ENCODE measurements around the gene WWC2.
"Not testable (repeated sequence)": the region's sequence is repeated elsewhere in the genome, so short reads cannot be mapped to it uniquely, and the experiment has no call there.

Gene WWC2

DNA sequence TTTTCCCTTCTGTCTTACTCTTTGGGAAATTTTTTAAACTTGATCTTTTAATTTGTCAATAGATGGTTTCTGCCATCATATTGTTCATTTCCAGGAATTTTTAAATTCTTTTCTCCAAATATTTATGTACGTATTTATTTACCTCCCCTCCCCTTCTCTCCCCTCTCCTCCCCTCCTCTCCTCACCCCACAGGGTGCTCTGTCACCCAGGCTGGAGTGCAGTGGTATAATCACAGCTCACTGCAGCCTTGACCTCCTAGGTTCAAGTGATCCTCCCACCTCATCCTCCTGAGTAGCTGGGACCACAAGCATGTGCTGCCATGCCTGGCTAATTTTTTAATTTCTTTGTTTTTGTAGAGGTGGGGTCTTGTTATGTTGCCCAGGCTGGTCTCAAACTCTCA lies 73.8 kb downstream of the WWC2 start:
- DNase-seq (ENCODE audit: low spot score): no peak

DNA sequence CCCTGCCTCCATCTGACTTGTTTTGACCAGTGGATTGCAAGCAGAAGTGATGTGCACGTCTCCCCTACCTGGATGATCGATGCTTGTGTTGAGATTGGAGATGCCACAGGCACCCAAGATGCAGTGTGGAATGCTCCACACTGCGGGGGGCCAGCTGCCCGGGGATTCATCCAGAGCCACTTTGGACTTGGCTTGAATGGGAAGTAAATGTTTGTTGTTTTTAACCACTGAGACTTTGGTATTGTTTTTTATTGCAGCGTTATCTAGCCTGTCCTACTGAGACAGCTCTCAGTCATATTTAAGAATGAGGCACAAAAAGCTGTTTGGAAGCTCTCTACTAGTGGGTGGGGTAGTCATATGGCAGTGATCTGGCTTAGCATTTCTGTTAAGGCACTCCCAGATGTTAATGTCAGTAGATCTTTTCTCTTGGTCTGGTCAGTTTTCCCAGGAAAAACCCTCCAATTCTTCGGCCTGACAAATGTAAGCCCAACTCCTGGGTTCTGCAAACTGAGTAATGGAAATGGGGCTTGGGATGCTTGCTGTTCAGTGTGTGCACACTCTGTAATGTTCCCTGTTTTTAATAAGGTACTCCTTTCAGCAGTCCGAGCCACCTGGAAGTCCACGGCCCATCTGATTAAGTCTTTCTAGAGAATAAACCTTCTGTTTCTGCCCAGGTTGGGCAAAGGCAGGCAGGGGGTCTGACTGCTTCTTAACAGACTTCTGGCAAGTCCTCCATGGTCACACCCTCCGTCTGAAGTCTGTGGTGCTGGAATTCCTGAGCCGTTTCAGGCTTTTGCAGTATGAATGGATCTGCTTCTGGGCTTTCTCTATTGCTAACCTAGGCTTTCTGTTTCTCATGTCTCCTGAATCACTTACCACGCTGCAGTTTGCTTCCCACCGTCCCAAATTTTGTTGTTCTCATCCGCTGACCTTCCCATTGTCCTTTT lies 74.8 kb downstream of the WWC2 start:
- DNase-seq (ENCODE audit: low spot score): no peak

DNA sequence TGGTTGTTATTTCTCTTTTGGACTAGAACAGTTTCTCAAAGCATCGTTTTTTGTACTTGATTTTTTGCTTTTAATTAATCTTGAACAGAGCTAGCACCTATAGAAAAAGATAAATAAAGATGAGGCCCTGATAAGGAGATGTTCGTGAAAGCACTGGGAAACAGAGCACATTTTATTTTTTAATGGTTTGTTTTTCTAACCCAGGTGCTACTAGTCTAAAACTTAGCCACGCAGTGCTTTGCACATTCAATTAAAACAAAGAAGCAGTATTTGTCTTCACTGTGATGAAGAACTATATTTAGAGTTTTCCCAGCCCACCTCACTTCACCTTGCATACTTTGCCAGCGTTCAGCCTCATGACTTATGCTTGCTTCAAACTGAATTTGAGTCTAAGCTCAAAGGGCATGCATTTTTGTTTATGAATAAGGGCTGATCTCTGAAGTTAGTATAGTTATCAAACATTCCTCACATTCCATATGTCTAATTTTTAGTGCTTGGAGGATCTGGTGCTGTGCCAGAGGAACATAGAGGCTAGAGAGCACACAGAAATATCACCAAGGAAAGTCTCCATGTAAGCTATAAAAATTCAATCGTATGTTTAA lies 76.7 kb downstream of the WWC2 start:
- DNase-seq (ENCODE audit: low spot score): peak; percentile 43

DNA sequence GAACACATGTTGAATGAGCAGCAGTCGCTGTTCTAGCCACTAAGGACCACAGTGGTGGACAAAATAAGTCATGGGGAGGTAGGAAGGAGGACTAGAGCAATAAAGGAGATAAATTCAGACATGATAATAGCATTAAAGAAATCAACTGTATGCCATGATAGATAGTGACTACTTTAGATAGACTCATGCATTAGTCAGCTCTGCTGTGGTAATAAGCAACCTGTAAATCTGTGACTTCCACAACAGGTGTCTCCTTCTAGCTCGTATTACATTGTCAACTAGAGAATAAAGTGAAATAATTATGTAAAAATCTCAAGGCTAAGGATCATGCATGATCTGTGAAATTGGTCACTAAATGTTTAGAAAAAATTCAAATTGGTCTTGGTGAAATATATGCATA lies 77.9 kb downstream of the WWC2 start:
- peak; percentile 64 for DNase-seq (ENCODE audit: low spot score)

DNA sequence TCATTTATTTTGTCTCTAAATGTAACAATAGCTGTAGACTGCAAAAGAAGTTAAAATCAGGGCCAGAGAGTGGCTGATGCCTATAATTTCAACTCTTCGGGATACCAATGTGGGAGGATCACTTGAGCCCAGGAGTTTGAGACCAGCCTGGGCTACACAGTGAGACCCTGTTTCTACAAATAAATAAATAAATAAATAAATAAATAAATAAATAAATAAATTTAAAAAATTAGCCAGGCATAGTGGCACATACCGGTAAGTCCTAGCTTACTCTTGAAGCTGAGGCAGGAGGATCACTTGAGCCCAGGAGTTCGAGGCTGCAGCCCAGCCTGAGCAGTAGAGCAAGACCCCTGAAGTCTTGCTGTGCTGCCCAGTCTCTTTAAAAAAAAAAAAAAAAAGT lies 79.1 kb downstream of the WWC2 start:
- no peak for DNase-seq (ENCODE audit: low spot score)

DNA sequence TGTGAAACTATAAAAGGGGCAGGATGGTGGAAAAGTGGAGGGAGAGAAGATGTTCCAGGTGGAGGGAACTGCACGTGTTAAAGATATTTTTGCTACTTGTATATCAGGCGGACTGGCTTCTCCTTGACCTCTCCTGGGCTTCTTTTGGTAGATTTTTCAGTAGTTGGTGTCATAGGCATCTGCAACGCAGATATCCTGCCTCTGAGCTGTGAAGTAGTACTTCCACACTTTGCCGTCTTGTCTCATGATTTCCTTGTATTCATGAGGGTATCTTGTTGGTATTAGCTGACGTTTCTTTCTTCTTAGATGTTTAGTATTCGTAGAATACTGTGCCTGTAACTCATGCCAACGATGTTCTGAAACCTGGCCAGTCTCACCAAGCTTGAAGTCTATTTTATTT lies 81.0 kb downstream of the WWC2 start:
- no peak for DNase-seq (ENCODE audit: low spot score)

DNA sequence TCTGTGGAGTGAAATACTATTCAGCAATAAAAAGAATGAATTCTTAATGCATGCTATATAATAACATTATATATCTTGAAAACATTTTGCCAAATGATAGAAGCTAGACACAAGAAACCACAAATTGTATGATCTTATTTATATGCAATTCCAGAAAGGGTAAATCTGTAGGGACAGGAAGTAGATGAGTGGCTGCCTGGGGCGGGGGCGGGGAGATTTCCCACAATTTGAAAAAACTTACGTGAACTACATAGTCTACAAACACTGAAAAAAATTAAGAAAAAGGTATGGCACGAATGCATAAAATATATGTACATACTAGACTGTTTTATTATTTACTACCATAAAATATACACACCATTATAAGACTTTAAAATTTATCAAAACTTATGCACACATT lies 81.6 kb downstream of the WWC2 start:
- no peak for DNase-seq (ENCODE audit: low spot score)

DNA sequence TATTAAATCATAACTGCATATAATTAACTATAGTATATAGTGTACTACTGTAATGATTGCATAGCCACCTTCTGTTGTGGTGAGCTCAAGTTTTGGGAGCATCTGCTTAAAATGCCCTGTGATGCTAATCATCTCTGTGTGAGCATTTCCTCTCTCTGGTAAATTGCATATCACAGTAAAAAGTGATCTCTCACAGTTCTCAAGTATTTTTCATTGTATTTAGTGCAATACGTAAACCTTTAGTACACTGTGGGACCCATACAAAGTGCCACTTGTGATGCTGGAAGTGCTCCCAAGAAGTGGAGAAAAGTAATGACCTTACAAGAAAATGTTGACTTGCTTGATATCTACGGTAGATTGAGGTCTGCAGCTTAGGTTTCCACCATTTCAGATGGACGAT lies 82.0 kb downstream of the WWC2 start:
- no peak for DNase-seq (ENCODE audit: low spot score)

DNA sequence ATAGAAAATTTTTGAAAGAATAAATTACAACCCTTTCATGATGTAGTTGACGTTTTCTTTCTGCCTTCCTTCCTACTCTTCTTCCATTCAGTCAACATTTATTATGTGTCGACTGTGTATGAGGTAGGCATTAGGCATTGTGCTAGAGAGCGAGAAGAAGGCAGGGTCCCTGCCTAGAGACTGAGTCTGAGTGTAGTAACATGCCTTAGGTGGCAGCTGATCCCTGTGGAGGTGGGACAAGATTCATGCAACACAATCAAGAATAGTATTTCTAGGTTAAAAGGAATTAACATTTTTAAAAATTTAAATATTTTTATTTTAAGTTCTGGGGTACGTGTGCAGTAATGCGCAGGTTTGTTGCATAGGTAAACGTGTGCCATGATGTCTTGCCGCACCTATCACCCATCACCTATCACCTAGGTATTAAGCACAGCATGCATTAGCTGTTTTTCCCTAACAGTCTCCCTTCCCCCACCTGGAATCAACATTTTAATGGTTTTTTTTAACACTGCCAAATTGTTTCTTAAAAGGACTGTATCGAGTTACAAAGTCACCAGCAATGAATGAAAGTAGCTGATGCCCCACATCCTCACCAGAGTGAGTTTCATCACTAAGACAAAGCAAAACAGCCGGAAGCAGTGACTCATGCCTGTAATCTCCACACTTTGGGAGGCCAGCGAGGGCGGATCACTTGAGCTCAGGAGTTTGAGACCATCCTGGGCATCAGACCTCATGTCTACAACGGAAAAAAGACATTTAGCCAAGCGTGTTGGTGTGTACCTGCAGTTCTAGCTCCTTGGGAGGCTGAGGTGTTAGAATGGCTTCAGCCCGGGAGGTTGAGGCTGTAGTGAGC lies 84.0 kb downstream of the WWC2 start:
- peak; percentile 84 for DNase-seq (ENCODE audit: low spot score)

DNA sequence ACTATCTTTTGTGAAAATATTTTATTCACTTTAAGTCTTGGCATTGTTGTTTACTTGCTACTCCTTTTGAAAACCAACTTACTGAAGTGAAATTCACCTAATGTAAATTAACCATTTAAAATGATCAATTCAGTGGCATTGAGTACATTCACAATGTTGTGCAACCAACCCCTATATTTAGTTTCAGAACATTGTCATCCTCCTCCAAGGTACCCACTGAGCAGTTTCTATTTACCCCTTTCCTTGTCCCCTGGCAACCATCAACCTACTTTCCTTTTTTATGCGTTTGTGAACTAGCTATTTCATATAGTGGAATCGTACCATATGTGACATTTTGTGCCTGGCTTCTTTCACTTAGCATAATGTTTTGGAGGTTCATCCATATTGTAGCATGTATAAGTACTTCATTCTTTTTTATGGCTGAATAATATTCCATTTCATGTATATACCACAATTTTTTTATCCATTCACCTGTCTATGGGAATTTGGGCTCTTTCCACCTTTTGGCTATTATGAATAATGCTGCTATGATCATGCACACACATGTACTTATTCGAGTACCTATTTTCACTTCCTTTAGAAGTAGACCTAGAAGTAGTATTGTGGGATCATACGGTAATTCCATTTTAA lies 85.0 kb downstream of the WWC2 start:
- DNase-seq (ENCODE audit: low spot score): no peak

DNA sequence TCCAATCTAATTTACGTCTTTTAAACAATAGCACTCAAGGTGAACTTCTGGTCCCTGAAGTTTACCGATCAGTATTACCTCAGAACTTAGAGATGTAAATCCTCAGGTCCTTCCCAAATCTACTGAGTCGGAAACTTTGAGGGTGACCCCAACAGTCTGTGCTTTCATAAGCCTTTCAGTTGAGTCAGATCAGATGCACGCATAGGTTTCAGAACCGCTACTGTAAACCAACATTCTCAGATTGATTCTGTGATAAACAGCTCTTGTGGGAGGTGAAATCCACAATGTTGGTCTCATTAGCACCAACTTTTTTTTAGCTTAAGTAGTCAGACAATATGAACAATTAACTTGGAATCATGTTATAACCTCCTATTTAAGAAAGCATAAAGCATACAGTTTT lies 86.0 kb downstream of the WWC2 start:
- DNase-seq (ENCODE audit: low spot score): peak; percentile 38

DNA sequence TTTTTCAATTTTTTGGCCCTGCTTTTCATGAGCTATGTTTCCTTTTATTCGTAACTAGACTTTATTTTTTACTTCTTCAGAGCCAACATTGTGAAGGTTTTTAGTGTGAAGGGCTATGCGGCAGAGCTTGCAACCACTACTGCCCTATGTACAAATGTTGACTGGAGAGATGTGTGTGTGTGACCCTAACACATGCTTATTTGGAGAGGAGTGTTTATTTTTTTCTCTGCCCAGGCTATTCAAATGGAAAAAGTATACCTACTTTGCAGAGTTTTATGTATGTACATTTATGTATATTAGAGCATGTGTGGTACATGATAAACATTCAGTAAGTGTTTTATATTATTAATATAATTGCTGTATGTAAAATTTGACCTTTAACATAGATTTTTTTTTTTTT lies 86.5 kb downstream of the WWC2 start:
- DNase-seq (ENCODE audit: low spot score): no peak

DNA sequence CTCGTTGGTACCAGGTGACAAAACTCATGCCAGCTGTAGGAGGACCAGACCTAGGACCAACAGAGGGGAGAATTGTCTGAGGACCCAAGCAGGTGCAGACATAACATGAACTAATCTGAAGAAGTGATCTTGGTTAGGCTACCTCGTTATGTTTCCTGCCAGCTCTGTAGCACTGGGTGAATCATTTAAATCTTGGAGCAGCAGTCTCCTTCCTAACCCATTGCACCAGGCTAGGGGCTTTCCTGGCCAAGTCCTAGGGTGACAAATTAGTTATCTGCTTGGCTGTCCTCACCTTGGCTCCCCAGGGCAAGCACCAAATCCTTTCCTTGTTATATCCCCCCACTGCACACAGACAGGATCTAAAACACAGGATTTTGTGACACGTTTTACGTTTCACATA lies 87.8 kb downstream of the WWC2 start:
- DNase-seq (ENCODE audit: low spot score): peak; percentile 67

DNA sequence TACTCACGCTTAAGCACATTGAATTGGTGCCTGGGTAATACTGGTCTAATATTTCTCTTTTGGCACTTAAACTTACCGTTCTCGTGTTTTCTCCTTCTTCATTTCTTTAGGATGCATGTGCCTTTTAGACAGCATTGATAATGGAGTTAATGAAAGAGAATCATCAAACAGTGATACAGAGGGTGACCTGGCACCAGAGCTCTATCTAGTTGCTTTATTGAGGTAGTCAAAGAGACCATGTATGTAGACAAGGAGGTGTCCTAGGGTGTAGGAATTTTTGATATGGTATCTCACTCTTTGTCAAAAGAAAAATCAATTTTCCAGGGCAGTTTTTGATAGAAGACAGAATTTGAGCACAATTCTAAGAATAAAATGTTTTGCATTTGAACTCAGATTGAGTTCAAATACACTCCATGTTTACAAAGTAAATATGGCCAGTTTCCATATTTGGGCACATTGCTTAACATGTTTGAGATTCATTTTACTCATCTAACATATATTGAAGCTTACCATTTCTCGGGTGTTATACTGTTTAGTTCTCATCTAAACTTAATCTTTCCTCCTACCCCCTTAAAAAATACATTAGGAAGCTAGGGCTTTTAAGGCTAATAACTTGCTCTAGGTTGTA lies 92.0 kb downstream of the WWC2 start:
- no peak for DNase-seq (ENCODE audit: low spot score)

DNA sequence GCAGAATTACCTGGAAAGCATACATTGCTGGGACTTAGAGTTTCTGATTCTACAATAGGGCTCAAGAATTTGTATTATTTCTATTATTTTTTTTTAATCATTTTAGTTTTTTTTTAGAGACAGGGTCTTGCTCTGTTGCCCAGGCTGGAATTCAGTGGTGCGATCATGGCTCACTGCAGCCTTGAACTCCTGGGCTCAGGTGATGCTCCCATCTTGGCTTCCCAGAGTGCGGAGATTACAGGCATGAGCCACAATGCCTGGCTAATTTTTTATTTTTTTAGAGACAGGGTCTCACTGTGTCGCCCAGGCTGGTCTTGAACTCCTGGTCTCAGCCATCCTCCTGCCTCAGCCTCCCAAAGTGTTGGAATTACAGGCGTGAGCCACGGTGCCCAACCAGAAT lies 92.6 kb downstream of the WWC2 start:
- no peak for DNase-seq (ENCODE audit: low spot score)

DNA sequence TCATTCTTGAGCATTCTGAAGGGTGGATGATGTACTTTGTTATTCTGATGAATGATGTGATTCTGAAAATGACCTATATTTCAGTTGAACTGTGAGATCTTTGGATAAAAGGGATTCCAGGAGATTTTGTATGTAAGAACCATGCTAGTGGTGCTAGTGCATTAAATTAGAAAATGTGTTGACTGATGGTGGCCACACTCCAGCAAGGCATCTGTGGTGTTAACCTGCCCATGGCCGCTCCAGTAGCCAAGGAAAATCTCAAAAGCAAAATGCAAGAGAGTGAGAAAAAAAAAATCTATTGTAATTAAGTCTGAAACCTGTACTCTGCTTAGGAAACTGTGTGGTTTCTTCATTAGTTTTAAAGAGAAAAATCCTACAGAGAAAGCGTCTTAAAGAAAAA lies 93.5 kb downstream of the WWC2 start:
- DNase-seq (ENCODE audit: low spot score): no peak

DNA sequence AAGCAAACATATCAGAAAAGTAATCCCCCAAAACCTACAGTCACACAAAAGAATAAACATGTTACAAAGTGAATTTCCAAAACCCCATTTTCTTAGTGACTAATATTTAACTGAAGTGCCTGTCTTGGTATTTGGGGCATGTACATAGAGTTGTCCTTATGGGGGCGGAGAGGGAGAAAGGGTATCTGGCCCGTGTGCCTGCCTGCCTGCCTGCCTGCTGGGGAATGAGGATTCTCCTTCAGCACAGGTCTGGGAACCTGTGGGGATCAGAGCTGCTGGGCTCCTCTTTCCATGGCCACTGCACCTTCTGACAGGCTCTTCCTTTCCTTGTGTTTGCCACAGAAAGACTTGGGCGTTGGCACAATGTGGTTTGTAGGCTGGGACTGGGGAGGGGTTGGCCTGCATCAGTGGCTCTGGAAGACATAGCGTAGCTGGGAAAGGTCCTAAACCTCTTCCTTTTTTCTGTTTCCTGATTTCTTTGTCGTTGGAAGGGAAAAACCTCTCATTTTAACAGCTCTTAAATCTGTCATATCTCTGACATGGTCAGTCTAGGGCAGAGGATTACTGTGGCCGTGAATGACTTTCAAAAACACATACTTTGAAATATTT lies 94.8 kb downstream of the WWC2 start:
- DNase-seq (ENCODE audit: low spot score): not testable (repeated sequence)

DNA sequence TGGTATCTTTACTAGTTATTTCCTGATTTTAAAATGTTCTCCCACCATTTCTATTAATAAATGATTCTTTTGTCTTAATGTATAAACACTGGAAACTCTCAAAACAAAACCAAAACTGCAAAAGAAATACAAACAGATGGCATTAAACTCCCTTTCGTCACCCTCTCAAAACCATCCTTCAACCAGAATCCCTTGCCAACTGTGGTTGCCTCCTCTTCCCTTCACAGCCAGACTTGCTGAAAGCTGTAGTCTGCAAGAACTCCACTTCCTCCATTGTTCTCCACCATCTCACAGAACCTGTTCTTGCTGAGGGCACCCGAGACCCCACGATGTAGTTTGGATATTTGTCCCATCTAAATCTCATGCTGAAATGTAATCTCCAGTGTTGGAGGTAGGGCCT lies 96.5 kb downstream of the WWC2 start:
- DNase-seq (ENCODE audit: low spot score): no peak

DNA sequence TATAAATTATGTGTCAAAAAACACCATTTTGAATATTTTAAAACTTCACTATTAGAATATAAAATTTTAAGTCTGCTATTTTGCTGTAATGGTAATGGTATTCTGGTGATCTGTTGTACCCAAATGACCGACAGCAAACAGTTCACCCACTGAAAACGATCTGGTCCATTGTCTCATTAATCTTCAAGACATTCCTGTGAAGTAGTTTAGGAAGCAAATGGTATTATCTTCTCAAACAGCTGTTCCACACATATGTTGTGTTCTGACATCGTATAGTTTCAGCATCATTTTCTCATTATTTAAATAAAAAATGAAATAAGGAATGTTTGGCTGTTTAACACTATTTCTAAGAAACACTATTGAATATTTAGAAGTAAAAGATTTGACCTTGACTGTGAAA lies 98.1 kb downstream of the WWC2 start:
- DNase-seq (ENCODE audit: low spot score): no peak

DNA sequence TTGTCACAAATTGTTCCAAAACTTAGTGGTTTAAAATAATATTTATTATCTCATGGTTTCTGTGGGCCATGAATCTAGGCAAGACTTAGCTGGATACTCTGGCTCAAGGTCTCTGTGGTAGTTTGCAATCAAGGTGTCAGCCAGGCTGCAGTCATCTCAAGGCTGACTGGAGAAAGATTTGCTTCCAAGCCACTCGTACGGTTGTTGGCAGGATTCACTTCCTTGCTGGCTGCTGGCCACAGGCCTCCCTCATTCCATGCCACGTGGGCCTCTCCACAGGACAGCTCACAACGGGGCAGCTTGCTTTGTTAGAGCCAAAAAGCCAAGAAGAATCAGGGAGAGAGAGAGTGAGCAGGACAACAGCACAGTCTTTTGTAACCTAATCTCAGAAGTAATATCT lies 101.4 kb downstream of the WWC2 start:
- peak; percentile 95 for DNase-seq (ENCODE audit: low spot score)

DNA sequence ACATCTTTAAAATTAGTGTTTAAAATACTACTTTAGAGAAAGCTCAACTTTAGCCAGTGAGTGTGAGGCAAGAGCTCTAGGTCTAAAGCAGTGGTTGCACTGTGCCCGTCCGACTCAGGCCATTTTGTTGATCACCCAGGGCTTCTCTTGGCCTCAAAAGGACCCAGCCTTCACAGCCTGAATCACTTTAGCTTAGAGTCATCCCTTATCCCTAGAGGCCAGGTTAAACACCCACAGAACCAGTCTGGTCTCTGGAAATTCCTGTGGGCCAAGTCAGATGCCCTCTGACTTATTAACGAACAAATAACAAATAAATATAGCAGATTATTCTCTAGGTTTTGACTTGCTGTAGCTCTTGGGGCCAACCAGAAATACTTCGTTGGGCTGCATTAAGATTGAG lies 102.3 kb downstream of the WWC2 start:
- peak; percentile 86 for DNase-seq (ENCODE audit: low spot score)
